ENCODE results near the gene ZNF654.

DNA sequence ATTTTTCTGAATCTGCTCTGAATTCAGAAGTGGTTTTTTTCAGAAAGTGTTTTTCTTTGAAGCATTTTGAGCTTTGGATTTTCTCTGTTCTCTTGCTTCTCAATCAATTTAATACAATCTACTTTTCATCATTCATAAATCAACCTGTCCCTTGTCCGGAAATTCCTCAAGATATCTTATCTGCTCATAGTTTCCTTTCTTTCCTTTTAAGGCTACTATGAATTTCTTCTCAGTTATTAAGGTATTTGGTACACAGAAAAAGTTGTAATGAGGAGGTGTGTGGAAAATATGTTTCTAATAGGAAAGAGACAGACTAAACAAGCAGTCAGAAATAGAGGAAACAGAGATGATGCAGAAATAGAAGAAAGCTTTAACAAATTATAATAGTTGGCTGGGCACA is 14.6 kb upstream of the ZNF654 start:
- TF ChIP-seq, protein P1, sequence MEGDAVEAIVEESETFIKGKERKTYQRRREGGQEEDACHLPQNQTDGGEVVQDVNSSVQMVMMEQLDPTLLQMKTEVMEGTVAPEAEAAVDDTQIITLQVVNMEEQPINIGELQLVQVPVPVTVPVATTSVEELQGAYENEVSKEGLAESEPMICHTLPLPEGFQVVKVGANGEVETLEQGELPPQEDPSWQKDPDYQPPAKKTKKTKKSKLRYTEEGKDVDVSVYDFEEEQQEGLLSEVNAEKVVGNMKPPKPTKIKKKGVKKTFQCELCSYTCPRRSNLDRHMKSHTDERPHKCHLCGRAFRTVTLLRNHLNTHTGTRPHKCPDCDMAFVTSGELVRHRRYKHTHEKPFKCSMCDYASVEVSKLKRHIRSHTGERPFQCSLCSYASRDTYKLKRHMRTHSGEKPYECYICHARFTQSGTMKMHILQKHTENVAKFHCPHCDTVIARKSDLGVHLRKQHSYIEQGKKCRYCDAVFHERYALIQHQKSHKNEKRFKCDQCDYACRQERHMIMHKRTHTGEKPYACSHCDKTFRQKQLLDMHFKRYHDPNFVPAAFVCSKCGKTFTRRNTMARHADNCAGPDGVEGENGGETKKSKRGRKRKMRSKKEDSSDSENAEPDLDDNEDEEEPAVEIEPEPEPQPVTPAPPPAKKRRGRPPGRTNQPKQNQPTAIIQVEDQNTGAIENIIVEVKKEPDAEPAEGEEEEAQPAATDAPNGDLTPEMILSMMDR (IDR thresholded peaks at IDR 0.05), result no peak
- no peak for TF ChIP-seq POLR2A (IDR thresholded peaks at IDR 0.05)

Measured in uterus (tissue), 2 donors.